Stimulated activated CD4-positive, alpha-beta T cell treated with anti-CD3 and anti-CD28 coated beads, Interleukin-4, amount 100 ng/mL, for 24 hours (primary cell): ENCODE data around the gene CAMKK2.
A peak's percentile ranks its signal among the peaks of the same experiment; 100 is the strongest.
"Not testable (repeated sequence)": the region's sequence is repeated elsewhere in the genome, so short reads cannot be mapped to it uniquely, and the experiment has no call there.

Source experiments
- DNase-seq: peaks from one replicate; pipeline ENCODE4 v3.0.0-alpha.2; 2020

The CAMKK2 gene

DNA sequence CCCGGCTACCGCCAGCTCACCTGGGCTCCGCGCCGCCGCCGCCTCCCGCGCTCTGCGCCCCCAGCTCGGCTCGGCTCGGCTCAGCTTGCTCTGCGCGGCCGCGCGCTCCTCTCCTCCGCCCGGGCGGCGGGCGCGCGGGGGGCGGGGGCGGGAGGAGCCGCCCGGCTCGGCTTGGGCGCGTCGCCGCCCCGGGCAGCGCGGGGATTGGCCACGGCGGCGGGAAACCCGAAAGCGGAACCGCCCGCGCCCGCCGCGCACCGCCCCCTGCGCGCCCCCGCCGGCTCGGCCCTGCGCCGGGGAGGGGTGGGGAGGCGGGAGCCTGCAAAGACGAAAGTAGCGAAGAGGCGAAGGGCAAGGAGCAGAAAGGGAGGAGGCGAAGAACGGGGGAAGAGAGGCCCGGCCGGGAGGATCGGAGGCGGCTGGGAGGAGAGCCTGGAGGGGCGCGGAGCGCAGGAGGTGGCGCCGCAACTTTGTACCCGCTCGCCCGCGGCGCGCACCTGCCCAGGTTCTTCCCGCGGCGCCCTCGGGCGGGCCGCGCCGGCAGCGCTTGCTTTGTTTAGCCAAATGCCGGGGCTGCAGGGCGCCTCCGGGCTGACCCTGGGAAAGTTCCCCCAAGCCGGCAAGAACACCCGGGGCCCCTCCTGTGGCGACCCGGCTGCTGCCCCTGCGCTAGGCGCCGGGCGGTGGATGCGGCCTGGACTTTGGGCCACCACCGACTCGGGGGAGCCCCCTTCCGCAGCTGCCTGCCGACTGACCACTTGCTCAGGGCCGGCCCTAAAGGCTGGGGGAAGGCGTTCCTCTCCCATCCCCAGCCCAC lies at the start of gene CAMKK2:
CAMKK2 (minus strand) TSS at position 92 of the 817 bp plus-strand sequence. CDS start 22,183 bp downstream, outside the sequence.
- peak; percentile 82 for DNase-seq

DNA sequence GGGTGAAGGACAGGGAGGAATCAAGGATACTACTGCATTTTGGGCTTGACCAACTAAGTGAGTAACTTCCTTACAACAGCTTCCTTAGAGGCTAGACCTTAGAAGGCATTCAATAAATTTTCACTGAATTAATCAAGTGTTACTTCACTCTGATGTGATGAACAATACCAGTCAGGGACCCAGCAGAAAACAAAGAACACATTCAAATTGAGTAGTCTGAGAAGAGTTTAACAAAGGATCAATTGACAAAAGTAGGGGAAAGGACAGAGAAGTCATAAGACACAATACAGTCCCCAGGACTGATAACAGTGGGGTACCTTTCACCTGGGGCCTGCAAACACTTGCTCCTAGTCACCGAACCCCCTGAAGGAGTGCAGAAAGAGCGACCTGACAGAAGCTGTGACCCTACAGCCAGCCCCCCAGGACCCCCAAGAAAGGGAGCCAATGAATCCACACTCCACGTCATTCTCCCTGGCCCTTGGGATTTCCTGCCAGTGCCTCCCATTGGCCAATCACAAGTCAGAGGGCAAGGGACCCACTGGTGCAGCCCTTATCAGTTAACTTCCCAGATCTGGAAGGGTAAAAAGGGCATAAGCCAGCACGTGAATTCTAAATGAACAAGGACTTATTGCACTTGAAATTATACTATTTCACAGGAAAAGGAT lies 48.8 kb upstream of the CAMKK2 start:
- DNase-seq: no peak

DNA sequence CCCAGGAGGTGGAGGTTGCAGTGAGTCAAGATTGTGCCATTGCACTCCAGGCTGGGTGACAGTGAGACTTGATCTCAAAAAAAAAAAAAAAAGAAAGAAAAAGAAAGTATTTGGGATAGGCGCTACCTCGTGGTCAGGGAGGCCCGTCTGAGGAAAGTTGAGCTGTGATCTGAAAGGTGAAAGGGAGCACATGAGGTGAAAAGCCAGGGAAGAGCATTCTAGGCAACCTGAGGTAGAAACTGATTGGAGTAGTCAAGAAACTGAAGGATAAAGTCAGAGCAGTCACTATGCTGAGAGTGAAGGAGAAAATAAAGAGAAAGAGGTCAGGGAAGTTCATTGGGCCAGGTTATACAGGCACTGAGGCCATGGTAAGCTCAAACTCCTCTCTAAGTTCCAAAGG lies 48.0 kb upstream of the CAMKK2 start:
- no peak for DNase-seq

DNA sequence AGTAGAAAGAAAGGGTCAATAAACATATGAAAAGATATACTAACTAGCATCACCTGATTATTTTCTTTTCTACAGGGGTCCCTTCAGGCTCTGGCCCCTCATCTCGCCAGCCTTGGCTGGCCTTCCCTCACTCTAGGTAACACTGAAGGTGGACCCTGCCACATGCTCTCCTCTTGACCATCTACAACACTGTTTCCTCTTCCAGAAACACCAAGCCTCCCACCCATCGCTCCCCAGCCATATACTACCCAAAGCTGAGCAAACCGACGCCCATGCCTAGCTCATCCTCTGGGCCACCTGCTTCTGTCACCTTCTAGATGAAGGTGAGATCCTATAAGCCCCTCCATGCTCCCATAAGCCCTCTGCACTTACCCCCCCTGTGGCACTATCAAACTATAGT lies 40.9 kb upstream of the CAMKK2 start:
- no peak for DNase-seq

DNA sequence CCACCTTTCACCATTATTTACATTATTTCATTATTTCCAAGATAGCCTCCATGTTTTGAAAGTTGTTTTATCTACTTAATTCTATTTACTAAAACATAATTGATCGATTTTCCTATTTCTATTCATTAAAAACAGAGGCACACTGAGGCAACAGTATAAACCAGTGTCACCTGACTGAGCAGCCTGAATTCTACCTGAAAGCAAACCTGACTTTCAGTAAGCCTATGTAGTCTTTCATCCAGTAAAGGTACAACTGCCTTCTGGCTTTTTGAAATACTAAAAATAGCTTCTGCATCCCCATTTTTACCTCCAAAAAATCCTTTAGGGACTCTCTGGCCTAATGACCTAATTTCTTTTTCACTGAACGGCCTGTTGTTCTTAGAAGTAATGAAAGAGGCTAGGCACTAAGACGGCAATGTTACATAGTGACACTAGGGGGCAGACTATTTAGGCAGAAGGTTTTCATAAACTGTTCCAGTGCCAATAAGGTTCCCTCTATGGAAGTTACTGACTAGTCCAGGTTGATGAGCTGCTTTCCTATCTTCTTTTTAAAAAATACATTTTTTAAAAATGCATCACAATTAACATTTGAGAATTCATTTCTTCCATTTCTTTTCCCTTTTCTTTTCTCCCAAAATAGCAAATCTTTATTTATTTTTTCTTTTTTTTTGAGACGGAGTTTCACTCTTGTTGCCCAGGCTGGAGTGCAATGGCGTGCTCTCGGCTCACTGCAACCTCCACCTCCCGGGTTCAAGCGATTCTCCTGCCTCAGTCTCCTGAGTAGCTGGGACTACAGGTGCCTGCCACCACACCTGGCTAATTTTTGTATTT lies 38.2 kb upstream of the CAMKK2 start:
- peak; percentile 14 for DNase-seq

DNA sequence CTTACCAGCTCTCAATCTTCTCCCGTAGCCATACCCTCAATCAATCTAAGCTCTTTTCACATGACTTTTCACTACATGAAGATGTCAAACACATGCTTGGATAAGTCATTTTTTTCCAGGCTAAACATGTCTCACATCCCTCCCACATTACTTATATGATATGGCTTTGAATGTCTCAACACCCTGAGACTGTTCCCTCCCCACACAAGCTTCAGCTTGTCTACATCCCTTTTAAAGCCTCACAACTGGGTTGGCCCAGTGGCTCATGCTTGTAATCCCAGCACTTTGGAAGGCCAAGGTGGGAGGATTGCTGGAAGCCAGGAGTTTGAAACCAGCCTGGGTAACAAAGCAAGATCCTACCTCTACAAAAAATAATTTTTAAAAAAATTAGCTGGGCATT lies 37.2 kb upstream of the CAMKK2 start:
- no peak for DNase-seq

DNA sequence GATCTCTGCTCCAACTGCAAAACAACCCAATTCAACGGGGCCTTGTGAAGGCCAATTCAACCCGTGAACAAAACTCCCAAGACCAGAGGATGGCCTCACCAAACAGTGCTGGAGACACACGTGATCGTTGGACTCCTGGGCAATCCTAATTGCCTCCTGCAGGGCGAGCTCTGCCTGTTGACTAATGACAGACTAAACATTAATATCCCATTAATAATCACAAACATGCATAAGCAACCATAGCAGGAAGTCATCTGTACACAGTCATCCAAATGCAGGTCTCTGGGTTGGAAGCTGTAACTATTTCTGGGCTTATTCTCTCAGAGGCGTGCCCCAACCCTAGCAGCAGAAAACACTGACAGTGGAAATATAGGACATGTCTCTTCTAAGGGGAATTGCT lies 34.7 kb upstream of the CAMKK2 start:
- no peak for DNase-seq

DNA sequence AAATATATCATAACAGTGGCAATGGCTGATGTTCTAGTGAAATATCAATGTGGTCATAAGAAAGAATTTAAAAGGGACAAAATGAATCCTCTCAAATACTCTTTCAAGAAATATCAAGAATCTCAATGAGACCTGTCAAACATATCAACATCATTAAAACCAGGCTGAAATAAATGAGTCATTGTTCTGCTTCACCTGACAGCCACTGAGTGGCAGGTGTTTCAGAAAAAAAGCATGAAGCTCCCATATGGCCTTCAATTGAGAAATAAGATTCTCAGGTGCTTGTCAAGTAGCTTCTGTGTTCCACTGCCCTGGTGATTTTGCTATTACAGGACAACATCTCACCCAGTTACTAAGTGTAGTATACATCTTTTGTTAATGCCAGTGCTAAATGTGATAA lies 34.2 kb upstream of the CAMKK2 start:
- DNase-seq: no peak

DNA sequence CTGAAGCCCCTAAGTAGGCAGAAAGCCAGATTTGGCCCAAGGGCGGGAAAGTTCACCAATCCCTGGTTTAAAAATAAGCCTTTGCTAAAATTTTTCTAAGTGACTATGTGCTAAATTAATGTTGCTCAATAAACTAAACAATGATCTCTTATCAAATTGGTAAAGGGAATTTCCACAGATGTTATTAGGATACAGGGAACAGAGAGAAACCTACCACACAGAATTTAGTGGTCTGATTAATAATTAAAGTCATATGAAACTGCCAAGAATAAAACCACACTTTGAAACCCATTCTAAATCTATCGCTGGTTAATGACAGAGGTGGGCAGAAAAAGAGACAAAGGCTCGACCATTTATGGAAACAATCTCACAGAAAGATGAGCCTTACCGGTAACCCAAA lies 33.7 kb upstream of the CAMKK2 start:
- no peak for DNase-seq

DNA sequence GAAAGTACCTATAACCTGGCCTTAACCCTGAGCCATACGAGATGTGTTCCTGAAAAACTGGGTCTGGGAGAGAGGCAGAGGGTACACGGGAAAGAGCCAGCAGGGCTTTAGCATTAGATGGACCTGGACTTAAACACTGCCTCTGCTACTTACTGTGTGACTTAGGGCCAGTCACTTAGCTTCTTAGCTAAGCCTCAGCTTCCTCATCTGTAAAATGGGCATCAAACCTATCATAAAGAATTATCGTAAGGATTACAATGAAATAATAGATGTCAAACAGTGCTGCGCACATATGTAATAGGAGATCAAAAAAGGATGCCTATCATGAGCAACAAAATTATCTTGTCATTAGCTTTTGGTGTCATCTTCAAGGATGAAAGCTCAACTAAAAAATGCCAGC lies 32.1 kb upstream of the CAMKK2 start:
- no peak for DNase-seq

DNA sequence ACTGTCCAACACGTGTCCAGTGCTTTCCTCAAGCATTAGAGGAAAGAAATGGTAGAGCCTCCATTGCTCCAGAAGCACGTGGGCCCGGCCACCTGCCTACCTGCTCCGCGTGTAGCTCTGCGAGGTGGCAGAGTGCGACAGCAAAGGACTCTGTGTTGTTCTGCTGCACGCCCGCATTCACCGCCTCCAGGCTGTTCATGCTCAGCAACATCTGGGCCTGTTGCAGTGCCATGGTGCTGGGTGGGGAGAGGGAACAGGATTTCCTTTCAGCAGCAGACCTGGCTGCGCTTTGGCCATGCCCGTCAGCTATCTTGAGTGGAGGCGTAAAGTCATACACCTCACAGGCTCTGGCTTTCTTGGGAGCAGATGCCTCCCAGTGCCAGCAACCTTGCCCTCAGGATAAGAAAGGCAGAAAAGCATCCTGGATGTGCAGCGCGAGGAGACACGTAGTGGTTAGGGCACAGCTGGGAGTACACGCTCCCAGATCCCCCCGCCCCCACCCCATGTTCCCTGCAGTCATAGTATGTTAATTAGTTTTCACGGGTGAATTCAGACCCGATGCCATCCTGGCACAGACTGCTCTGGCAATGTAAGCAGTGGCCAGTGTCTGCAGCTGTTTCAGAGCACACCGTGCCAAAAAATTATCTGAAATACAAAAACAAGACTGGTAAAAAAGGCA lies 30.6 kb upstream of the CAMKK2 start:
- no peak for DNase-seq

DNA sequence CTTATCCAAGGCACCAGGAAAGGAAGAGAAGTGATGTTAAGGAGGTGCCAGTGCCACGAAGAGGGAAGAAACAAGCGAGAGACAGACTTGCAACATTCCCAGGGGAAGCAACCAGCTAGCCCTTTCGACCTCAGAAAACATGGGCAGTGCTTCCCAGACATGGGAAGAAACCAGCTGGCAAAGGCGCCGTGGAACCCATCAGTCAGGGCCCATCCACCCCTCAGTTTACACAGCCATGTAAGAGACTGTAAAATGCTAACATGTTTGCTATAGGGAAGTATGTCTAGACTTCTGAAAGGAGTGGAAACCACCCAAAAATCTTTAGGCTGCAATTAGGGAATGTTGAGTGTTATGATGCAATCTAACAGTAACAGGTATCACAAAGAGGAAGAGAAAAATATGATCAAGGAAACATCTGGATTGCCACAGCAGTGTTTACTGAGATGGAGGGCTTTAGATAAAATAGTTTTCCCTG lies 29.4 kb upstream of the CAMKK2 start:
- DNase-seq: no peak

DNA sequence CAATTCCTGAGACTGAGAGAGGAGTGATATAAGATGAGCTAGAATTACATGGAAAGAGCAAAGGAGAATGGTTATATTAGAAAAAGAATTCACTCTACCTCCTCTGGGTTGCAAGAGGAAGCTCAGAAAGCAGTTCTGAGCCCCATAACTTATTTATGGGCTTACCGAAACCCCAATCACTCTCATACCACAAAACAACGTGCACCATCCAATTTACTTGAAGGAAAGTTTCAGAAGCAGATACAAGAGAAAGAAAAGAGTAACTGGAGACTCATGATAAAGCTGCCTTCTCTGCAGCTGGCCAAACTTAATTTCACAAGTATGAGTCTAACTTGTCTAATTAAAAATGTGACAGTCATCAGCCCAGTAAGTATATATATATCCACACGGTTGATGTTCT lies 27.4 kb upstream of the CAMKK2 start:
- no peak for DNase-seq

DNA sequence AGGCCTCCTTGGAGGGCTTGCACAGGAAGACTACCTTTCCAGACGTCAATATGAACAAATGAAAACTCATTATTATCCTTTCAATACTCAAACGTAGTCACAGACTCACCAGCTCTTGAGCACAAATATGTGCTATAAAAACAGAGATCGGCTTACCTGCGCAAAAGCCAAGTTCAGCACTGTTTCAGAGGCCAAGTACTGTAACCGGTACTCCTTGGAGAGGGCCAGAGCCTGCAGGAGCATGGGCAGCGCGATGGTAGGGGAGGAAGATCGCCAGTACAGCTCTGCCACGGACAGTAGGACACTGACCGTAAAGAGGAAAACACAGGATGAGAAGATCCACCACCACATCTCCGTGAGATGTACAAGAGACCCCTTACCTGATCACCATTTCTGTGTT lies 21.6 kb upstream of the CAMKK2 start:
- DNase-seq: no peak

DNA sequence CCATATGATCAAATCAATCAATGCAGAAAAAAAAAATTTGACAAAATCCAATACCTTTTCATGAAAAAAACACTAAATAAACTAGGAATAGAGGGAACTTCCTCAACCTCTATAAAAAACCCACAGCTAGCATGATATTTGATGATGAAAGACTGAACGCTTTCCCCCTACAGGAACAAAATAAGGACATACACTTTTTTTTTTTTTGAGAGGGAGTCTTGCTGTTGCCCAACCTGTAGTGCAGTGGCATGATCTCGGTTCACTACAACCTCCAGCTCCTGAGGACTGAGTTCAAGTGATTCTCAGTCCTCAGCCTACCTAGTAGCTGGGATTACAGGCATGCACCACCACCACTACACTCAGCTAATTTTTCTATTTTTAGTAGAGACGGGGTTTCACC lies 17.9 kb upstream of the CAMKK2 start:
- DNase-seq: no peak

DNA sequence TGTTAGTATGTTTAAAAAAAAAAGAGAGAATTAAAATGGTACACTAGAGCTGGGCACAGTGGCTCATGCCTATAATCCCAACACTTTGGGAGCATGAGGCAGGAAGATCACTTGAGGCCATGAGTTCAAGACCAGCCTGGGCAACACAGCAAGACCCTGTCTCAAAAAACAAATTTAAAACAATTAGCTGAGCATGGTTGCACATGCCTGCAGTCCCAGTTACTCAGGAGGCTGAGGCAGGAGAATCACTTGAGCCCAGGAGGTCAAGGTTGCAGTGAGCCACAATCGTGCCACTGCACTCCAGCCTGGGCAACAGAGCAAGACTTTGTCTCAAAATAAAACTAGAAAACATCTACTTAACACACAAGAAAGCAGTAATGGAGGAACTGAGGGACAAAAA lies 13.7 kb upstream of the CAMKK2 start:
- DNase-seq: not testable (repeated sequence)

DNA sequence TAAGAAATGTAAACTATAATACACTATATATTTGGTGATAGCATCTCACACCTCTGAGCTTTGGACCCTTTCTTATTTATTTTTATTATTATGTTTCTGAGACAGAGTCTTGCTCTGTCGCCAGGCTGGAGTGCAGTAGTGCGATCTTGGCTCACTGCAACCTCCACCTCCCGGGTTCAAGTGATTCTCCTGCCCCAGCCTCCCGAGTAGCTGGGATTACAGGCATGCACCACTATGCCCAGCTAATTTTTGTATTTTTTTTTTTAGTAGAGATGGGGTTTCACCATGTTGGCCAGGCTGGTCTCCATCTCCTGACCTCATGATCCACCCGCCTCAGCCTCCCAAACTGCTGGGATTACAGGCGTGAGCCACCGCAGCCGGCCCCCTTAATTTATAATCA lies 10.9 kb upstream of the CAMKK2 start:
- not testable (repeated sequence) for DNase-seq

DNA sequence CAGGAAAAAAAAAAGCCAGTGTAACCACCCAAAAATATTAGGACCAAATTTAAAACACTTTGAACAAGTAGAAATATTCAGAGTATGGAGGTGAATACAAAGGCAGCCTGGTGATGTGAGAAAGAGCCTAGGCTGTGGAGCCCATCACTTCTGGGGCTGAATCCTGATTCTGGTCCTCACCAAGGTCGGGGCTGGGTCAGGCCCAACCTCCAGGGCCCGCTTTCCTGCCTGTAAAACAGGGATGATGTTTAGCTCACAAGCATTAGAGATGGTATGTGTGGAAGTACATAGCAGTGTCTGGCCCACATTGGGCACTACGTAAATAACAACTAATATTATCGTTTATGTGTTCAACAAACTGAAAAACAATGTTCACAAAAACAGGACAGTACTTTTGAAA lies 7.8 kb upstream of the CAMKK2 start:
- no peak for DNase-seq

DNA sequence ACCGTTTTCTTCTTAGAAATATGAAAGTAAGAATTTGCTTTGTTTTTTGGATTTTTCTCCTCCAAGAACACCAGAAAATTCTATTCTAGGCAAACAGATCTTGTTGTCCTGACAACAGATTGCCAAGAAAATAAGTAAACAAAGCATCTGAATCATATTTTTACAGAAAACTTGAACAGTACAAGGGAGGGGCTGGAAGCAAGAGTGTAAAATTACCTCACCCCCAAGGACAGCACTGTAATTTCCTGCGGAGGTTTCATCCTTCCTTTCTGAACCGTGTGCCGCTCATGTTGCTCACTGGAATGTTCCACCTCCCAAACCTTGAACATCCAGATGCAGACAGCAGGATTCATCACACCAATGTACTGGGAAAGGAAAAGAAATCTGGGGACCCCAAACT lies 5.4 kb upstream of the CAMKK2 start:
- DNase-seq: no peak

DNA sequence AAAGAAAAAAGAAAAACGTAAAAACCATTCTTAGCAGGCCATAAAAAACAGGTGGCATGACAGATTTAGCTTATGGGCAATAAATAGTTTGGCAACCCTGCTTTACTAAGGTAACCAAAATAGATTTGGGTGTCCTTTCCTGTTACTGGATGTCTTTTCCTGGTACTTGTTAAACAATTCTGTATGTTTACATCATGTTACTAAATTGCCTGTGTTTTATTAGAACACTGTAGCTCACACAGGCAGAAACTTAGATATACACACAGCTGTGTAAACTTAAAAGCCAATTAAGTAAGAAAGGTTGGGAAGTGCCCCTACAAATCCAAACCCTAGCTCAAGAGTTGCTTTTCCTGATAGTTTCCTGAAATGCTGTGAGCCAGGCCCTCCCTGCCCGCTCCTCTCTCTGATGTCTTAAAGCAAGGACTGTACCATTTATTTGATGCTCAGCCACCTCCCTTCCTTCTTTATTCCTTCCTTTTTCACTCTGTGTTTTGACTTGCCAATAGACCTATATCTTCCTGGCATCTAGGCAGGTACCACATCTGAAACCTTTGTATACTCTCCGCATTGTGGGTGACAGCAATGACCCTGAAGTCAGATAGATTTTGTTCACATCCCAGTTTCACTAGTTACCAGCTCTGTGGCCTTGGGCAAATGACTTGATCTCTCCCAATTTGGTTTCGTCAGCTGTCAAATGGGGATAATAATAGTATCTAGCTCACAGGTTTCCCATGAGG lies 3.7 kb upstream of the CAMKK2 start:
- DNase-seq: no peak

DNA sequence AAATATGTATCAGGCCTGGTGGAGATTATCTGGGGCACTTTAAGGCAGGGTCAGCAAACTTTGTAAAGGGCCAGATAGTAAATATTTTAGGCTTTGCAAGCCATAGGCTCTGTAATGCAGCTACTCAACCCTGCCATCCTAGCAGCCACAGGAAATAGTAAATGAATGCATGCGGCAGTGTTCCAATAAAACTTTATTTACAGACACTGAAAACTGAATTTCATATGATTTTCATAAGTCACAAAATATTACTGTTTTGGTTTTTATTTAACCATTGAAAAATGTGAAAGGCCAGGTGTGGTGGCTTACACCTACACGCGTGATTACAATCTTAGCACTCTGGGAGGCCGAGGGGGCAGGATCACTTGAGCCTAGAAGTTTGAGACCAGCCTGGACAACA lies 3.2 kb upstream of the CAMKK2 start:
- DNase-seq: no peak

DNA sequence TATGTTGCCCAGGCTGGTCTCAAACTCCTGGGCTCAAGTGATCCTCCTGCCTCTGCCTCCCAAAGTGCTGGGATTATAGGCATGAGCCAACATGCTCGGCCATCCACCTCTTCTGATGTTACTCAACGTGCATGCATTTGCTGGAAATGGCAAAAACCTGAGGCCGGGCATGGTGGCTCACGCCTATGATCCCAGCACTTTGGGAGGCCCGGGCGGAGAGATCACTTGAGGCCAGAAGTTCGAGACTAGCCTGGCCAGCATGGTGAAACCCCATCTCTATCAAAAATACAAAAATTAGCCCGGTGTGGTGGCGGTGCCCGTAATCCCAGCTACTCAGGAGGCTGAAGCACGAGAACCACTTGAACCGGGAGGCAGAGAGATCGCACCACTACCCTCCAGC lies 1.9 kb upstream of the CAMKK2 start:
- DNase-seq: not testable (repeated sequence)
